Loucy (cell line): Measurements from ENCODE around the gene HOXA5.

Experiments
- CTCF ChIP-seq: fragments of 200-600 bp; sonication (generic); conservative IDR thresholded peaks from 2 replicates; pipeline ENCODE4 v1.5.1; 2014; ENCODE audit warnings: mild to moderate bottlenecking, antibody characterized with exemption, low read length
- EZH2phosphoT487 ChIP-seq: fragments of 200-600 bp; IDR thresholded peaks from 2 replicates; pipeline ENCODE4 v1.6.1; 2018; ENCODE audit warnings: antibody characterized with exemption, mild to moderate bottlenecking, moderate library complexity, borderline replicate concordance

- TF ChIP-seq CTCF (no peak), EZH2phosphoT487 (no peak)
These were observed 46.0 kb upstream of the HOXA5 start for GRCh38 chr7:27189295-27189996.
